WTC11 (cell line): ENCODE data around the gene ATG7. TPM values are rescaled to one million over a fixed set of nuclear protein-coding genes. Genes with fewer than 3 reads are reported as not detected.
"Not testable (repeated sequence)": the region's sequence is repeated elsewhere in the genome, so short reads cannot be mapped to it uniquely, and the experiment has no call there.

Source experiments
- ATAC-seq: fragments of 200-7000 bp; cut with Tn5 transposase; 2 replicates; pipeline ENCODE4 v1.10.0; 2021; ENCODE audit warnings: mild to moderate bottlenecking, moderate library complexity
- CTCF ChIA-PET: fragments of 300-600 bp; sonication (Branson Sonifier 250); formaldehyde crosslinking; loops from one replicate; lab custom pipeline; 2021; ENCODE audit warnings: antibody characterized with exemption; lab: Charles Lee
- POLR2A ChIA-PET: fragments of 350-600 bp; sonication (Branson Sonifier 250); formaldehyde crosslinking; loops from one replicate; lab custom pipeline; 2021; ENCODE audit warnings: antibody characterized with exemption; lab: Charles Lee
- DNase-seq: peaks from one replicate; pipeline ENCODE4 v3.0.0; 2021; ENCODE audit warnings: low spot score
- H3K27ac Mint-ChIP-seq: 2 replicates; pipeline ENCODE4 v1.8.0; 2021; ENCODE audit warnings: mixed read lengths
- H3K27me3 Mint-ChIP-seq: 2 replicates; pipeline ENCODE4 v1.8.0; 2021; ENCODE audit warnings: low read depth, mild to moderate bottlenecking, moderate library complexity, mixed read lengths
- H3K36me3 Mint-ChIP-seq: 2 replicates; pipeline ENCODE4 v1.8.0; 2021; ENCODE audit warnings: mixed read lengths
- H3K4me1 Mint-ChIP-seq: 2 replicates; pipeline ENCODE4 v1.8.0; 2022; ENCODE audit warnings: mixed read lengths
- H3K4me3 Mint-ChIP-seq: 2 replicates; pipeline ENCODE4 v1.8.0; 2021; ENCODE audit warnings: mild to moderate bottlenecking, moderate library complexity, mixed read lengths
- H3K9me3 Mint-ChIP-seq: 2 replicates; pipeline ENCODE4 v1.8.0; 2021; ENCODE audit warnings: mixed read lengths
- ATF1 ChIP-seq: sonication (generic); formaldehyde crosslinking; IDR thresholded peaks from 2 replicates; pipeline ENCODE4 v1.8.1; 2023; ENCODE audit warnings: mild to moderate bottlenecking, moderate library complexity, missing genetic modification reagents
- ATF3 ChIP-seq: sonication (generic); formaldehyde crosslinking; conservative IDR thresholded peaks from 2 replicates; pipeline ENCODE4 v1.8.1; 2022; ENCODE audit warnings: mild to moderate bottlenecking, missing genetic modification reagents
- CBFB ChIP-seq: sonication (generic); formaldehyde crosslinking; IDR thresholded peaks from 2 replicates; pipeline ENCODE4 v1.8.1; 2022; ENCODE audit warnings: mild to moderate bottlenecking, low read depth, missing genetic modification reagents
- CREB1 ChIP-seq: sonication (generic); formaldehyde crosslinking; IDR thresholded peaks from 2 replicates; pipeline ENCODE4 v1.8.0; 2023; ENCODE audit warnings: mild to moderate bottlenecking, missing genetic modification reagents
- GABPB1 ChIP-seq: sonication (generic); formaldehyde crosslinking; IDR thresholded peaks from 2 replicates; pipeline ENCODE4 v1.8.1; 2023; ENCODE audit warnings: mild to moderate bottlenecking, missing genetic modification reagents
- NR3C1 ChIP-seq: sonication (generic); formaldehyde crosslinking; conservative IDR thresholded peaks from 2 replicates; pipeline ENCODE4 v1.8.1; 2023; ENCODE audit warnings: low read depth, mild to moderate bottlenecking, missing genetic modification reagents
- OVOL2 ChIP-seq: fragments of 250-450 bp; sonication (Bioruptor Pico); IDR thresholded peaks from 2 replicates; pipeline ENCODE4 v1.9.0; 2021; ENCODE audit warnings: mild to moderate bottlenecking, borderline replicate concordance
- RELA ChIP-seq: sonication (generic); formaldehyde crosslinking; IDR thresholded peaks from 2 replicates; pipeline ENCODE4 v1.8.1; 2022; ENCODE audit warnings: missing genetic modification reagents, mild to moderate bottlenecking, borderline replicate concordance
- ZNF532 ChIP-seq: fragments of 250-450 bp; sonication (Bioruptor Pico); IDR thresholded peaks from 2 replicates; pipeline ENCODE4 v1.9.0; 2021; ENCODE audit warnings: mild to moderate bottlenecking, borderline replicate concordance
- total RNA-seq: library from RNA; stranded (reverse); gene quantifications from 3 replicates; pipeline ENCODE4 v1.2.3, GENCODE V29; 2021
- TF ChIP-seq, protein P1 (sequence below): sonication (generic); formaldehyde crosslinking; IDR thresholded peaks from 2 replicates; pipeline ENCODE4 v1.8.0; 2023; ENCODE audit warnings: missing genetic modification reagents, mild to moderate bottlenecking, borderline replicate concordance
- TF ChIP-seq, protein P2 (sequence below): fragments of 250-450 bp; sonication (Bioruptor Pico); IDR thresholded peaks from 2 replicates; pipeline ENCODE4 v1.8.0; 2021; ENCODE audit warnings: mild to moderate bottlenecking

The ATG7 gene
- total RNA-seq, 1 experiment from 2014 or later, result 17.5 TPM

DNA sequence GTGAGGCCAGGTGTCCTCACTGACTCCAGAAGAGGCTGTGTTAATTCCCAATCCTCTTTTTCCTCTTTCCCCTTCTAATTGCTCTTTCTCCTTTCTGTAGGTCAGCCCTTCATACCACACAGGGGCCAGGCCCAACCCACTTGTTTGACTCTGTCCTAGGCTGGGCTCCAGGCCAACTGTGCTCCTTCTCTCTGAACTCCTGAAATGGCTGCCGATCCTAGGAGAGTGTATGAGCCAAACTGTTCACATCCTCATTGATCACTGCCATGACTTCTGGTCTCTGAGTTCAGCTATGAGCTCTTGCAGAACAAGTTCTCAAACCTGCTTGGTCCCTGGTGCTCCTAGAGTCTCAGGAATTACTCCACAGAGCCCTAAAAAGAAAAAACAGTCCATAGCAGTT lies 226.4 kb downstream of the ATG7 start (continued):
- TF ChIP-seq, protein P1, sequence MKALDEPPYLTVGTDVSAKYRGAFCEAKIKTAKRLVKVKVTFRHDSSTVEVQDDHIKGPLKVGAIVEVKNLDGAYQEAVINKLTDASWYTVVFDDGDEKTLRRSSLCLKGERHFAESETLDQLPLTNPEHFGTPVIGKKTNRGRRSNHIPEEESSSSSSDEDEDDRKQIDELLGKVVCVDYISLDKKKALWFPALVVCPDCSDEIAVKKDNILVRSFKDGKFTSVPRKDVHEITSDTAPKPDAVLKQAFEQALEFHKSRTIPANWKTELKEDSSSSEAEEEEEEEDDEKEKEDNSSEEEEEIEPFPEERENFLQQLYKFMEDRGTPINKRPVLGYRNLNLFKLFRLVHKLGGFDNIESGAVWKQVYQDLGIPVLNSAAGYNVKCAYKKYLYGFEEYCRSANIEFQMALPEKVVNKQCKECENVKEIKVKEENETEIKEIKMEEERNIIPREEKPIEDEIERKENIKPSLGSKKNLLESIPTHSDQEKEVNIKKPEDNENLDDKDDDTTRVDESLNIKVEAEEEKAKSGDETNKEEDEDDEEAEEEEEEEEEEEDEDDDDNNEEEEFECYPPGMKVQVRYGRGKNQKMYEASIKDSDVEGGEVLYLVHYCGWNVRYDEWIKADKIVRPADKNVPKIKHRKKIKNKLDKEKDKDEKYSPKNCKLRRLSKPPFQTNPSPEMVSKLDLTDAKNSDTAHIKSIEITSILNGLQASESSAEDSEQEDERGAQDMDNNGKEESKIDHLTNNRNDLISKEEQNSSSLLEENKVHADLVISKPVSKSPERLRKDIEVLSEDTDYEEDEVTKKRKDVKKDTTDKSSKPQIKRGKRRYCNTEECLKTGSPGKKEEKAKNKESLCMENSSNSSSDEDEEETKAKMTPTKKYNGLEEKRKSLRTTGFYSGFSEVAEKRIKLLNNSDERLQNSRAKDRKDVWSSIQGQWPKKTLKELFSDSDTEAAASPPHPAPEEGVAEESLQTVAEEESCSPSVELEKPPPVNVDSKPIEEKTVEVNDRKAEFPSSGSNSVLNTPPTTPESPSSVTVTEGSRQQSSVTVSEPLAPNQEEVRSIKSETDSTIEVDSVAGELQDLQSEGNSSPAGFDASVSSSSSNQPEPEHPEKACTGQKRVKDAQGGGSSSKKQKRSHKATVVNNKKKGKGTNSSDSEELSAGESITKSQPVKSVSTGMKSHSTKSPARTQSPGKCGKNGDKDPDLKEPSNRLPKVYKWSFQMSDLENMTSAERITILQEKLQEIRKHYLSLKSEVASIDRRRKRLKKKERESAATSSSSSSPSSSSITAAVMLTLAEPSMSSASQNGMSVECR (CRISPR knock-in tag), result no peak
- TF ChIP-seq RELA (CRISPR knock-in tag) (no peak), CBFB (CRISPR knock-in tag) (no peak), ATF1 (CRISPR knock-in tag) (no peak)

- Mint-ChIP-seq H3K4me3 (no peak overlapping the region), H3K36me3 (peaks cover 3% of the 10 kb centered on the region), H3K27ac (no peak overlapping the region), H3K4me1 (peaks cover 21% of the 10 kb centered on the region), H3K27me3 (peaks cover 3% of the 10 kb centered on the region; the same call in 1 of the 2 replicates), H3K9me3 (peaks cover 4% of the 10 kb centered on the region)
- CTCF ChIA-PET, result no interaction called here
- TF ChIP-seq GABPB1 (CRISPR knock-in tag), result no peak
- TF ChIP-seq, protein P2, sequence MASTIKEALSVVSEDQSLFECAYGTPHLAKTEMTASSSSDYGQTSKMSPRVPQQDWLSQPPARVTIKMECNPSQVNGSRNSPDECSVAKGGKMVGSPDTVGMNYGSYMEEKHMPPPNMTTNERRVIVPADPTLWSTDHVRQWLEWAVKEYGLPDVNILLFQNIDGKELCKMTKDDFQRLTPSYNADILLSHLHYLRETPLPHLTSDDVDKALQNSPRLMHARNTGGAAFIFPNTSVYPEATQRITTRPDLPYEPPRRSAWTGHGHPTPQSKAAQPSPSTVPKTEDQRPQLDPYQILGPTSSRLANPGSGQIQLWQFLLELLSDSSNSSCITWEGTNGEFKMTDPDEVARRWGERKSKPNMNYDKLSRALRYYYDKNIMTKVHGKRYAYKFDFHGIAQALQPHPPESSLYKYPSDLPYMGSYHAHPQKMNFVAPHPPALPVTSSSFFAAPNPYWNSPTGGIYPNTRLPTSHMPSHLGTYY (CRISPR knock-in tag), result no peak
- no peak for TF ChIP-seq NR3C1 (CRISPR knock-in tag)
- TF ChIP-seq ATF3 (CRISPR knock-in tag), result no peak
- no peak for TF ChIP-seq ZNF532 (CRISPR knock-in tag)
- TF ChIP-seq CREB1, result no peak
- TF ChIP-seq OVOL2 (CRISPR knock-in tag), result no peak
- POLR2A ChIA-PET, result no interaction called here
- no peak for DNase-seq
- ATAC-seq, result no peak
Observed at GRCh38 chr3:11499144-11499543, 226.9 kb downstream of the ATG7 start.

DNA sequence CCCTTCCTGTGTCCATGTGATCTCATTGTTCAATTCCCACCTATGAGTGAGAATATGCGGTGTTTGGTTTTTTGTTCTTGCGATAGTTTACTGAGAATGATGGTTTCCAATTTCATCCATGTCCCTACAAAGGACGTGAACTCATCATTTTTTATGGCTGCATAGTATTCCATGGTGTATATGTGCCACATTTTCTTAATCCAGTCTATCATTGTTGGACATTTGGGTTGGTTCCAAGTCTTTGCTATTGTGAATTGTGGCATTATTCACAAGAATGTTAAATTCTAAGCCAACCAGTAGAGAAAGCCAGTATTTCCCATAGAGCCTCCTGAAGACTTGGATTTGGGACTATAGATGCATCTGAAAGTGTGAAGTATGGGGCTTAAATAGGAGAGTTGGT lies 230.2 kb downstream of the ATG7 start:
- CTCF ChIA-PET, H3K36me3 Mint-ChIP-seq, H3K27ac Mint-ChIP-seq, H3K9me3 Mint-ChIP-seq, H3K27me3 Mint-ChIP-seq, DNase-seq, H3K4me1 Mint-ChIP-seq, H3K4me3 Mint-ChIP-seq, ATAC-seq, POLR2A ChIA-PET: not testable (repeated sequence)
